ENCODE measurements around the gene C12orf50.
"Not testable (repeated sequence)": the region's sequence is repeated elsewhere in the genome, so short reads cannot be mapped to it uniquely, and the experiment has no call there.

The C12orf50 gene

GRCh38 chr12:88029093-88029665, at the start of gene C12orf50:
Gene C12orf50 (minus strand): TSS chr12:88029401. CDS start chr12:88026962, 2,439 bp downstream.
- Mint-ChIP-seq H3K4me3 (no peak within 1 kb of the TSS), H3K27ac (no peak within 1 kb of the TSS), H3K4me1 (peaks cover 7% of the 10 kb centered on the region), H3K9me3 (no peaks in the 10 kb centered on the region), H3K27me3 (no peaks in the 10 kb centered on the region), H3K36me3 (no peaks in the 10 kb centered on the region)
- DNase-seq = no peak
- CTCF ChIA-PET = no interaction called here

- Mint-ChIP-seq H3K36me3 (peaks cover 16% of the 10 kb centered on the region), H3K4me3 (no peak overlapping the region), H3K27me3 (no peaks in the 10 kb centered on the region), H3K27ac (no peak overlapping the region), H3K4me1 (peaks cover 10% of the 10 kb centered on the region), H3K9me3 (no peaks in the 10 kb centered on the region)
- CTCF ChIA-PET = no interaction called here
- DNase-seq = no peak
Measured at GRCh38 chr12:88067301-88067700, 38.1 kb upstream of the C12orf50 start.

- Mint-ChIP-seq H3K9me3 (no peaks in the 10 kb centered on the region), H3K27me3 (no peaks in the 10 kb centered on the region), H3K27ac (no peak overlapping the region), H3K4me1 (peaks cover 10% of the 10 kb centered on the region), H3K4me3 (no peak overlapping the region), H3K36me3 (peaks cover 11% of the 10 kb centered on the region)
- CTCF ChIA-PET = no interaction called here
- DNase-seq = no peak
Measured at GRCh38 chr12:88063375-88063774, 34.2 kb upstream of the C12orf50 start.

GRCh38 chr12:88062474-88062873, 33.3 kb upstream of the C12orf50 start:
- CTCF ChIA-PET = interaction anchor here (0.5 kb wide), 1 partner anchor 9 kb away, joined by 4 read pairs; no protein-coding TSS in a partner anchor
- no peak overlapping the region for H3K27ac Mint-ChIP-seq
- H3K27me3 Mint-ChIP-seq = no peaks in the 10 kb centered on the region
- H3K4me3 Mint-ChIP-seq = no peak overlapping the region
- peaks cover 10% of the 10 kb centered on the region for H3K4me1 Mint-ChIP-seq
- no peak for DNase-seq
- peaks cover 14% of the 10 kb centered on the region for H3K36me3 Mint-ChIP-seq
- no peaks in the 10 kb centered on the region for H3K9me3 Mint-ChIP-seq

GRCh38 chr12:88058719-88059077, 29.5 kb upstream of the C12orf50 start:
- H3K9me3 Mint-ChIP-seq = no peaks in the 10 kb centered on the region
- H3K27me3 Mint-ChIP-seq = no peaks in the 10 kb centered on the region
- H3K27ac Mint-ChIP-seq = no peak overlapping the region
- no peak overlapping the region for H3K4me3 Mint-ChIP-seq
- H3K36me3 Mint-ChIP-seq = peaks cover 14% of the 10 kb centered on the region
- H3K4me1 Mint-ChIP-seq = peaks cover 10% of the 10 kb centered on the region
- DNase-seq = no peak
- CTCF ChIA-PET = no interaction called here

GRCh38 chr12:88057994-88058718, 29.0 kb upstream of the C12orf50 start:
- CTCF ChIA-PET = no interaction called here
- Mint-ChIP-seq H3K9me3 (no peaks in the 10 kb centered on the region), H3K4me1 (peaks cover 6% of the 10 kb centered on the region), H3K27me3 (no peaks in the 10 kb centered on the region), H3K27ac (no peak overlapping the region), H3K36me3 (peaks cover 12% of the 10 kb centered on the region), H3K4me3 (no peak overlapping the region)
- DNase-seq = no peak

- Mint-ChIP-seq H3K27me3 (no peaks in the 10 kb centered on the region), H3K9me3 (no peaks in the 10 kb centered on the region), H3K27ac (no peak overlapping the region), H3K36me3 (peaks cover 12% of the 10 kb centered on the region), H3K4me3 (no peak overlapping the region), H3K4me1 (no peaks in the 10 kb centered on the region)
- CTCF ChIA-PET = no interaction called here
- no peak for DNase-seq
Measured at GRCh38 chr12:88056571-88056970, 27.4 kb upstream of the C12orf50 start.

GRCh38 chr12:88052686-88053085, 23.5 kb upstream of the C12orf50 start:
- peaks cover 14% of the 10 kb centered on the region for H3K36me3 Mint-ChIP-seq
- DNase-seq = peak; percentile 42
- no peaks in the 10 kb centered on the region for H3K27me3 Mint-ChIP-seq
- no peak overlapping the region for H3K4me3 Mint-ChIP-seq
- H3K27ac Mint-ChIP-seq = no peak overlapping the region
- CTCF ChIA-PET = interaction anchor here (1.5 kb wide), 1 partner anchor 10 kb away, joined by 3 read pairs; no protein-coding TSS in a partner anchor
- no peaks in the 10 kb centered on the region for H3K9me3 Mint-ChIP-seq
- no peaks in the 10 kb centered on the region for H3K4me1 Mint-ChIP-seq

- Mint-ChIP-seq H3K4me3 (no peak overlapping the region), H3K4me1 (peaks cover 8% of the 10 kb centered on the region), H3K9me3 (no peaks in the 10 kb centered on the region), H3K36me3 (peaks cover 39% of the 10 kb centered on the region), H3K27ac (no peak overlapping the region), H3K27me3 (no peaks in the 10 kb centered on the region)
- no peak for DNase-seq
- CTCF ChIA-PET = interaction anchor here (1.3 kb wide), 1 partner anchor 40 kb away, joined by 3 read pairs; no protein-coding TSS in a partner anchor
Measured at GRCh38 chr12:88044035-88044434, 14.8 kb upstream of the C12orf50 start.

GRCh38 chr12:88037770-88038169, 8.6 kb upstream of the C12orf50 start:
- Mint-ChIP-seq H3K27me3 (no peaks in the 10 kb centered on the region), H3K27ac (no peak overlapping the region), H3K4me3 (no peak overlapping the region), H3K9me3 (no peaks in the 10 kb centered on the region), H3K4me1 (peaks cover 51% of the 10 kb centered on the region), H3K36me3 (peaks cover 9% of the 10 kb centered on the region)
- CTCF ChIA-PET = no interaction called here
- no peak for DNase-seq

GRCh38 chr12:88036353-88036965, 7.3 kb upstream of the C12orf50 start:
- H3K36me3 Mint-ChIP-seq = peaks cover 9% of the 10 kb centered on the region
- CTCF ChIA-PET = no interaction called here
- no peaks in the 10 kb centered on the region for H3K27me3 Mint-ChIP-seq
- no peaks in the 10 kb centered on the region for H3K9me3 Mint-ChIP-seq
- H3K4me3 Mint-ChIP-seq = peak overlapping the region; percentile 91
- H3K27ac Mint-ChIP-seq = peak overlapping the region; percentile 89
- peaks cover 51% of the 10 kb centered on the region for H3K4me1 Mint-ChIP-seq
- no peak for DNase-seq

- CTCF ChIA-PET = no interaction called here
- Mint-ChIP-seq H3K4me3 (peak overlapping the region; percentile 91), H3K27me3 (no peaks in the 10 kb centered on the region), H3K36me3 (peaks cover 9% of the 10 kb centered on the region), H3K9me3 (no peaks in the 10 kb centered on the region), H3K4me1 (peaks cover 51% of the 10 kb centered on the region), H3K27ac (peak overlapping the region; percentile 89)
- DNase-seq = no peak
Measured at GRCh38 chr12:88035907-88036289, 6.7 kb upstream of the C12orf50 start.

GRCh38 chr12:88035271-88035906, 6.2 kb upstream of the C12orf50 start:
- H3K9me3 Mint-ChIP-seq = no peaks in the 10 kb centered on the region
- H3K4me1 Mint-ChIP-seq = peaks cover 51% of the 10 kb centered on the region
- no peaks in the 10 kb centered on the region for H3K27me3 Mint-ChIP-seq
- DNase-seq = peak; percentile 92
- peaks cover 9% of the 10 kb centered on the region for H3K36me3 Mint-ChIP-seq
- CTCF ChIA-PET = no interaction called here
- peak overlapping the region; percentile 89 for H3K27ac Mint-ChIP-seq
- H3K4me3 Mint-ChIP-seq = peak overlapping the region; percentile 91

GRCh38 chr12:88031161-88031560, 2.0 kb upstream of the C12orf50 start:
- not testable (repeated sequence) for H3K27me3 Mint-ChIP-seq

More at GRCh38 chr12:88031161-88031560, 2.0 kb upstream of the C12orf50 start:
- peaks cover 18% of the 10 kb centered on the region for H3K4me1 Mint-ChIP-seq
- H3K9me3 Mint-ChIP-seq, DNase-seq, CTCF ChIA-PET, H3K27ac Mint-ChIP-seq, H3K4me3 Mint-ChIP-seq, H3K36me3 Mint-ChIP-seq: not testable (repeated sequence)

Measured in activated naive CD4-positive, alpha-beta T cell treated with anti-CD3 and anti-CD28 coated beads, Interleukin-2, amount 10 ng/mL, durations not matched to agents 7 days and 5 days (primary cell).